GM19035 (cell line): Measurements from ENCODE around the gene PLAGL1.
"Not testable (repeated sequence)": the region's sequence is repeated elsewhere in the genome, so short reads cannot be mapped to it uniquely, and the experiment has no call there.

Source experiments
- ATAC-seq: cut with Tn5 transposase; IDR thresholded peaks from one replicate; pipeline ENCODE4 v1.9.1; 2021; ENCODE audit not compliant: unreplicated experiment

Gene PLAGL1

DNA sequence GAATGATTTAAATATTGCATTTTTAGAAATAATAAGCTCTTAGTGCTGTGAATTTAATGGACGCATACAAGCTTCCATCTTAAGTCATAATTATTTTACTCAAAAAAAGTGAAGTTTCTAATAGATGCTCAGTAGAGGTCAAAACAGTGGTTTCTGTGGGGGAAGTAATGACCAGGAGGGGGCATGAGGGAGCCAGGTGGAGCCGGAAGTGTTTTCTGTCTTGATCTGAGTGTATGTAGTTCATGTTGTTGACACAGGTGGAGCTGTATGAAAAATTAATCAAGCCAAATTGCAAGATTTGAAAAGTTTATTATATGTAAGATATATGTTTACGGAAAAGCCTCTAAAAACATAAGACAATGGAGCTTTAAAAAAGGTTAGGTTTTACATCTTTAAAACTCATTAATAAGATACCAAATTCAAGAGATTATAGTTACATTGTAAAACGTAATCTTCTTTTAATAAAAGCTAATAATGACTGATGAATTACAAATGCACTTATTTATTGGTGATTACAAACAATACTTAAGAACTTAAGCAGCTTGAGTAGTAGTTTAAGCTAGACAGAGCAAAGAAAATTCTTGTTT, 68.0 kb downstream of the PLAGL1 start:
- ATAC-seq: peak; percentile 97

DNA sequence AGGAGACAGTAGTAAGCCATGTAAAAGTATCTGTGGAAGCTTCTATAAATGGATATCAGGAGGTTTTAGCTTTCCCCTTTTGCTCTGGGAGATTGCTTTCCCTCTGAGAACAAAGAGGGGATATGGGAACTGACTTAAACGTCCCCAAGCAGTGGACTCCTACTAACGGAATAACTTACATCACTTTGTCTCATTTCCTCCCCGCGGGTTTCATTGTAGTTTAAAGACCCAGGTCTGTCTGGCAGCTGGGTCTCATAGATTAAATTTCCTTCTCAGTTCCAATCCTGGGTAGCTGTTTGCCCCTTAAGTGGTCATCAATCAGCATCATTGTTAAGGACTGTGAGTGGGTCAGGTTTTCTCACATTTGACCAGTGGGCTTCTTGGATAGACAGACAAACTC, 68.7 kb downstream of the PLAGL1 start:
- no peak for ATAC-seq

DNA sequence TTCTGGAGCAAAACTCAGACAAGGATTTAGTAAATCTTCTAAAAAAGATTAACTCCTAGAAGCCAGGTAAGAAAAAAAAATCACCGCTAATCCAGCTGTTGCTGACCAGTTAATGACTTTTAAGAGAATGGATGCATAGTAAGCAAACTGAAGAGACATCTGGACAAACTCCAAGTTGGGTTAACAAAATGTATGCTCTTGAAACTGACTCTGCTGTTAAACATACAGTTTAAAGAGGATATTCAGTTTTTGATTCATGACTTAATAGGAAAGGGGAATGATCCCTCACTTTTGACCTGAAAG, 70.4 kb downstream of the PLAGL1 start:
- no peak for ATAC-seq

DNA sequence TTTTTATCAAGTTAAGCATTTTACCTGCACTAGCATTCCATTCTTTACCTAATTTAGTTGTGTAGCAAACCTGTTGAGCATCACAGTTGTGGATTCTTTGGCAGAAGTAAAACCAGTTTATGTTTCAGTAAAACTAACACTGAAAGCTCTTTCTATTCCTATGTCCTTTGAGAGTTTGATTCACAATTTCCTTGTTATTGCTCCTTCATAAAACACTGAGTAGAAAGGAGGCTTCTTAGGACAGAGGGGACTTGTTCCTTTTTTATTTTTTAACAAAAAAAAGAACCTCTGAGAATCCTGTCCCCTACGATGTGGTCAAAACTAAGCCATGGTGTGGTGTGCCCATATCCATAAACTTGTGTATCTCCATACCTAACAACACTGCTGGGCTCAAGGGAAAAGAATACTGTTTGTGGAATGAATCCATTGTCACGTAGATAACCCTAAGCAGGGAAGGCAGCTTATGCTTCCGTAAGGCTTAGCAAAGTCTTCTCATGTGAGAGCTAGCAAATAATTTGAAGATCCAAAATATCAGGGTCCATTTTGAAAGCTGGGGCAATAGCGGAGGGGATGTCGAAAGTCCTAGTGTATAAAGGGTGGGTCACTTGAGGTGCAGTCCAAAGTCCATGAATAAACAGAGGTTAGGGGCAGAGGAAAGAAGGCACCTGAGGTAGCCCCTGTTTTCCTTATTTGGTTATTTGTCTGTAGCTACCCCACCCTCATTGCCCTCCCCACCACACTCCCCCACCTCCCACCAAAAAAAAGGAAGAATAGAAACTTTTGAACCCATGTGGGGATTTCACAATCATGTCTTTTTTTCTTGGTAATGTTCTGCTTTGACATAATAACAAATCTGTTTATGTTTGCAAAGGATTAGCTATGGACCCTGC, 71.0 kb downstream of the PLAGL1 start:
- no peak for ATAC-seq

DNA sequence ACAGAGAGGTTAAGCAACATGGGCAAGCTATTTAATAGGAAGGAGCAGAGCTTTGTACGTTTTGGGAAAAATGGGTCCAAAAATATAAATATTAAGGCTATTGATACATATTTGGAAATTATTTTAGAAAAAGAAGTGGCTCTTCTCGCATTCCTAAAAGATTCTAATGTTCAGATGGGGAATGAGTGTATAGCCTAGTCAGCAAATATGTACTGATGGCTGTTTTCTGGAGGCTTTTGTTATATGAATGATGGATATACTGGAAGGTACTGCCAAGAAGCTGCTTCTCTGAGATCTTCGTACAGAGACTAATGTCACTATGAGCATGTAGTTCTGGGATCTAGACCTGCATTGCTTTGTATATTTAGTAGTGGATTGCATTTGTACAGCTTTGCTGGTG, 71.7 kb downstream of the PLAGL1 start:
- no peak for ATAC-seq

DNA sequence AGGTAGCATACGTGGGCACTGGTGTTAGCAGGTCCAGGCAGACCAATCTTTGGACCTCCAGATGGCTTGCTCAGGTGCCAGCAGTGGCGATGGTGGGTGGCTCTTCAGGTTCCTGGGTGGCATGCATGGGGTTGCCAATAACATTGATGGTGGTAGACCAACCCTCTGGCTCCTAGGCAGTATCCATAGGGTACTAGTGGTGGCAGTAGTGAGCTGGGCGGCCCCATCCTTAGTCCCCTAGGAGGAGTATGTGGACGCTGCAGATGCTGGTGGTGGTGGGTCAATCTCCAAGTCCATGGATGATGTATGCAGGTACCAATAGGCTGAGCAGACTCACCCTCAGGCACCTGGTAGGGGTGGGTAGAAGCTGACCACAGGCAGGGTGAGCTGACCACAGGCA, 73.2 kb downstream of the PLAGL1 start:
- no peak for ATAC-seq

DNA sequence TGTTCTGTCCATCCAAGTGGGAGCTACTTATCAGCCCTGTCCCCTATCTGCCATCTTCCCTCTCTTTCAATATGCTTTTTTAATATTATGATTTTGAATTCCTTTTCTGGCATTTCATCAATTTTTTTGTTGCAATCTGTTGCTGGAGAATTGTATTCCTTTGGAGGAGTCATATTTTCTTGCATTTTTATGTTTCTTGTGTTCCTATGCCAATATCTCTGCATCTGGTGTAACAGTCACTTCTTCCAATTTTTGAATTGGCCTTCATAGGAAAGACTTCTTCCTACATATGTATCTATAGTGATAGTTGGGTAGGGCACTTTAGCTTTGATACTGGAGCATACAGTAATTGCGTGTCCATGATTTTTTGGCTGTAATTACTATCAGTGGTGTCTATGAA, 73.7 kb downstream of the PLAGL1 start:
- no peak for ATAC-seq

DNA sequence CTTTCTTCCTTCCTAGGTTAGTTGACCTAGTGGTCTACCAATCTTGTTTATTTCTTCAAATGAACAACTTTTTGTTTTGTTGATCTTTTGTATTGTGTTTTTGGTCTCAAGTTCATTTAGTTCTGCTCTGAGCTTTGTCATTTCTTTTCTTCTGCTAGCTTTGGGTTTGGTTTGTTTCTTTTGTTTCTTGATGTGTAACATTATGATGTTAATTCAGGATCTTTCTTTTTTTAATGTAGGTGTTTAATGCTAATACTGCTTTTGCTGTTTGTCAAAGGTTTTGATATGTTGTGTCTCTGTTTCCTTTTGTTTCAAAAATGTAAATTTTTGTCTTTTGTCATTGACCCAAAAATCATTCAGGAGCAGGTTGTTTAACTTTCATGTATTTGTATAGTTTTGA, 78.1 kb downstream of the PLAGL1 start:
- no peak for ATAC-seq

DNA sequence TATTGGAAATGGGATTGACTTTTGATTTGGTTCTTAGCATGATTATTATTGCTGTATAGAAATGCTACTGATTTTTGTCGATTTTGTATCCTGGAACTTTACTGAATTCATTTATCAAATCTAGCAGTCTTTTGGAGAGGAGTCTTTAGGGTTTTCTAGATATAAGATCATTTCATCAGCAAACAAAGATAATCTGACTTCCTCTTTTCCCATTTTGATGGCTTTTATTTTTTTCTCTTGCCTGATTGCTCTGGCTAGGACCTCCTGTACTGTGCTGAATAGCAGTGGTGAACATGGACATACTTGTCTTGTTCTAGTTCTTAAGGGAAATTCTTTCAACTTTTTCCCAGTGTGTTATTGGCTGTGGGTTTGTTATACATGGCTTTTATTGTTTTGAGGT, 79.2 kb downstream of the PLAGL1 start:
- no peak for ATAC-seq

DNA sequence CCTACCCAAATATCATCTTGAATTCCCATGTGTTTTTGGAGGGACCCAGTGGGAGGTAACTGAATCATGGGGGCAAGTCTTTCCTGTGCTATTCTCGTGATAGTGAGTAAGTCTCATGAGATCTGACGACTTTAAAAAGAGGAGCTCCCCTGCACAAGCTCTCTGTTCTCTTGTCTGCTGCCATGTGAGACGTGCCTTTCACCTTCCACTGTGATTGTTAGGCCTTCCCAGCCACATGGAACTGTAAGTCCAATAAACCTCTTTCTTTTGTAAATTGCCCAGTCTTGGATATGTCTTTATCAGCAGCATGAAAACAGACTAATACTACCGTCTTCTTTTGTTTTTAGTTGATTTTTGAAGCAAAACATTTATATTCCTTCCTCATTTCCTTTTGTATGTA, 91.0 kb downstream of the PLAGL1 start:
- ATAC-seq: not testable (repeated sequence)

DNA sequence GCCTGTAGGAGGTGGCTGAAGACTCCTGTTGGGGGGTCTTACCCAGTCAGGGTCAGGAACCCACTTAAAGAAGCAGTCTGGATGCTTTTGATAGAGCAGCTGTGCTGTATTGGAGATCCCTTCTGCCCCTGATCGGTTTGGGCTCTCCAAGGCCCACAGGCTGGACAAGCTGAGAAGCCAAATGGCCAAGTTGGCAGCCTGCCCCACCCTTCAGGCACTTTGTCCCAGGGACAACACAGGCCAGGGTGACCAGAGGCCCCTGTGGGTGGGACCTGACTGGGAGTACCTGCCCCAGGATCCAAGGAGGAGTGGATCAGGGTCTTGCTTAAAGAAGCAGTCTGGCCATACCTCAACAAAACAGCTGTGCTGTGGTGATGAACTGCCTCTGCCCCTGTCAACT, 95.4 kb downstream of the PLAGL1 start:
- no peak for ATAC-seq

DNA sequence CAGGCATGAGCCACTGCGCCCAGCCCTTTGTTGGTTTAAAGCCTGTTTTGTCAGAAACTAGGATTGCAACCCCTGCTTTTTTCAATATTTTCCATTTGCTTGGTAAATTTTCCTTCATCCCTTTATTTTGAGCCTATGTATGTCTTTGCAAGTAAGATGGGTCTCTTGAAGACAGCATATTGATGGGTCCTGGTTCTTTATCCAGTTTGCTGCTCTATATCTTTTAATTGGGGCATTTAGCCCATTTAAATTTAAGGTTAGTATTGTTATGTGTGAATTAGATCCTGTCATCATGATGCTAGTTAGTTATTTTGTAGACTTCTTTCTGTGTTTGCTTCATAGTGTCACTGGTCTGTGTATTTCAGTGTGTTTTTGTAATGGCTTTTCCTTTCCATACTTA, 97.0 kb downstream of the PLAGL1 start:
- no peak for ATAC-seq

DNA sequence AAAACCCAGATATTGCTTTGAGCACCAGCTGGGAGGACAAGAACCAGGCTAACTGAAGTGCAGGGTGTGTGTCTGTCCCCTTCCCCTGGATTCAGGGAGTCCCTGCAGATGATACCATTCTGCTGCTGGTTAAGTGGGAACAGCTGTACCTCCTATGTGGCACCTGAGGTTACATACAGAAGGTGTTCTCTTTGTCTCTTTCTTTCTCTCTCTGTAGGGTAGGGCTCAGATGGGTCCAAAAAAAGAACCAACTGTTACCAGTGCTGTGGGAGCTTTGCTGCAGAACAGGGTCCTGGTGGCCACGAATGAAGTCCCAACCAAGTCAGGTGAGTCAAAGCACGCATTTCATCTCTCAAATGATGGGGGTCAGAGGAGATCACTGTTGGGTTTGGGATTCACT, 105.2 kb downstream of the PLAGL1 start:
- no peak for ATAC-seq

DNA sequence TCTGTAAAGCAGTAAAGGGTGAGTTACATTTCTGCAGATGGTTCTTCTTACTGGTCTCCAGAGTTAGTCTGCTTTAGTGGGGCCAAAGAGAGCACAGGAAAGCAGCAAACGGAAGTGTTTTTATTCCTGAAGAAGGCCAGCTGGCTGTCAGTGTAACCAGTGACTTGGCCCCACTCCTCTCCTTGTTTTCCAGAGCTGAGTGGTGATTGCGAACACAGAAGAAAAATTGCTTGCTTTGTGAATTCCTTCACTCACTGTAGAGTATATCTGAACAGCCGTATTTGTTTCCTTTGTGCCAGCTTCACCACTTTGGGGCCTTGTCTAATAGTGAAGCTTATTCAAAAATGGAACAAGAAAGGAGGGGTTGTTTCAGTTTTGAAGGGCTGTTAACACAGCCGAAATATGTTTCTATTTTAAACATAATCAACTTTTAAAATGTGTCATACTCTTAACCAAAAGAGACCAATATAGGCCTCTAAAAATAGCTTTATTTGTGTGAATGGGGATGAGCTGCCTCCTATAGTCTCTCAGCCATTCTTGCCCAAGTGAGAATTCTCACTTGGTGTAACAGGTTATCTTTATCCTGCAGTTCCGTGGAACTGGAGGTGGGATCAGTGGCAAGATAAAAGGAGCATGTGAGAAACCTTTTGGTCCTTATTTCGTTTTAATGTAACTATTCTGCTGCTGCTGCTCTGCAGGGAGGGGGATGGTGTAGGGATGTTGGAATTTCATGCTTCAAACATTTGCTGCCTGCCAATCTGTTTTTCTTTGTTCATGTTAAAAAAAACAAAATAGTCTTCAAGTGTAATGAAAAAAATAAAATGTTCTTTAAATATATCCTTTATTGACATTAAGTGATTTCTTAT, 105.9 kb downstream of the PLAGL1 start:
- ATAC-seq: peak; percentile 93

DNA sequence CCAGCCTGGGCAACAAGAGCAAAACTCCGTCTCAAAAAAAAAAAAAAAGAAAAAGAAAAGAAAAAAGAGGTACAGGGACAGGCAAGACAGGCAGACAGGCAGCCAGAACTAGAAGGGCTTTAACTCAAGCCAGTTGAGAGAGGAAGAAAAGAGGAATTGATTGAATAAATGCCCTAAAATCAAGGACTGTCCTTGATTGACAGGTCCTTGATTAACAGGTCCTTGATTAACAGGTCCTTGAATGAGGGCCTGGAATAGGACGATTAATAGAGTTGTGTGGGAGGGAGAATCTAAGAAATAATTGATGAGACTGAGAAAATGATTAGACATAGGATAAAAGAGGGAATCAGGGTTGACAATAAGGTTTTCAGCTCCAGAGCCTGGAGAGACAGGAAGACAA, 107.7 kb downstream of the PLAGL1 start:
- ATAC-seq: no peak

DNA sequence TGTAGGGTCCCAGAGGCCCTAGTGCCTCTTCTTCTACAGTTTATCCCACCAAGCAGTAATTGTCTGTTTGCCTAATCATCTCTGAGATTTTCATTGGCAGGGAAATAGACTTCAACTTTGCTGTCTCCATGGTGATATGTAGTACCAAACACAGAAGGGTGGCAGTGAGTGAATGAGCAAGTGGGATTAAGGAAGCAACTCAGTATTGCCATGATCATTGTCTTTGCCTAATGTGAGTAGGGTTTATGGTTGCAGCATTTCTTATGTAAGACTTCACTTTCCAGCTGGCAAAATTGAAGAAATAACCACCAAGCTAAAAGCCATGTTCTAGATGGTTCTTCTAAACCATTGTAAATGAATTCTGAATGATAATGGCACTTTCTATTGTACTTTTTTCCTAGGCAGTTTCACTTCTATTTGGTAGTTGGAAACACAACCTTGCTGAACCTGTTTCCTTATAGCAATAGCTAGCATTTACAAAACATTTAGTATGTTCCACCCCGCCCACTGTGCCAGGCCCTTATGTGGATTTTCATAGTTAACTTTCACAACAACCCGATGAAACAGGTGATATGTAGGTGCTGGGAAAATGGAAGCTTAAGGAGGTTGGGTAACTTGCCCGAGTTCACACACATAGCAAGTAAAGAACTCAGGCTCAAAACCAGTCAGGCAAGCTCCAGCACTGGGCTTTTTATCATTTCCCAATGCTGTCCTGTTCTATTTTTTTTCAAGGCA, 111.8 kb downstream of the PLAGL1 start:
- ATAC-seq: no peak

DNA sequence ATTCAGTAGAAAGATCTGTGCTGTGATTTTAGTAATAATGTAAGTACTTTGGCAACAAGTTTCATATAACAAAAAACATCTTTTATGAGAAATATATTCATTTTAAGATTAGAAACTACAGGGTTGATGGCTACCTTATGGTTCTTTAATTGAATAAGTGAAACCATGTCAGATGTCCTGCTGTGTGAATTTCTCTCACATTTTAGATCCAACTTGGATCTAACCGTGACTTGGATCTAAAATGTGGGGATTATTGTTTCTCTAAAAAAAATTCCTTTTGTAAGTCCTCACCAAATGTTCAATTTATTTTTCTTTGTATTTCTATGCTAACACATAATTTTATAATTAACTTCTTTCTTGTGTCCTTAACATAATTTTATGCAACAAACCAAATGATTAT, 113.4 kb downstream of the PLAGL1 start:
- ATAC-seq: no peak
